ENCODE results near the gene SCAF1. TPM values are rescaled to one million over a fixed set of nuclear protein-coding genes. Genes with fewer than 3 reads are reported as not detected.
A peak's percentile ranks its signal among the peaks of the same experiment; 100 is the strongest.

Gene SCAF1
- total and polyA plus RNA-seq, 2 of the 13 experiments (the other 11 are each of a cell fraction or from before 2014, with no cell fraction given): 3.3 to 6.1 TPM

DNA sequence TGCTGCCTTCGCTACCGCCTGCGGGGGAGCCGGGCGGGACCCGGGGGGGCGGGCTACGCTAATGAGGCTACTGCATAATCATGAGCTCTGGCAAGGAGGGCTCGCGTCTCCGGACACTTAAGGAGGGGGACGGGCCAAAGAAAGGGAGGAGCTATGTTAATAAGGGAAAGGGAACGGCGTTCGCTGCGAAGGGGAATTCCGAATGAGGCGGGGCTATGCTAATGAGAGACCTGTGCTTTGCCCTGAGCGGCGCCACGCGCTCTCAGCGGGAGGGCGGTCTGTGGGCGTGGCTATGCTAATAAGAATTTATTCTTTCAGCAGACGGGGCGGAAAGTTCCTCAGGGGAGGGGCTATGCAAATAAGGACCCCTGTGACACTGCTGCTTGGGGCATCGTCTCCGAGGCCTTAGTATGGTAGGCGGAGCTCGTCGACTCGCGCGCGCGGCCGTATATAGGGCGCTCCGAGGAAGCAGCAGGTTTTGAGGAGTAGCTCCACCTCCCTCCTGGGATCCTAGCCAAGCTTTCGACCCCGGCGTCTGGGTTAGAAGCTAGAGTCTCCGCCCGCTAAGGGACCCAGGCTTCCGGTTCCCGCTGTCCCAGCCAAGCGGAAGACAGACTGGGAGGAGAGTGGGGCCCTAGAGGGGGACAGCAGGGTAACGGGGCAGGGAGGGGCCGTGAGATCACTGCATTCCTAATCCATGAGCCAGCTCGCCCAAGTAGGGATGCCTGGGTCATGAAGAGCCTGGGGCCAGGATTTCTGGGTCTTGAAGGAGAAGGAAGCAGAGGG, 1.7 kb upstream of the SCAF1 start, which contains the start of gene RRAS (continued):
- TF ChIP-seq, protein P1, sequence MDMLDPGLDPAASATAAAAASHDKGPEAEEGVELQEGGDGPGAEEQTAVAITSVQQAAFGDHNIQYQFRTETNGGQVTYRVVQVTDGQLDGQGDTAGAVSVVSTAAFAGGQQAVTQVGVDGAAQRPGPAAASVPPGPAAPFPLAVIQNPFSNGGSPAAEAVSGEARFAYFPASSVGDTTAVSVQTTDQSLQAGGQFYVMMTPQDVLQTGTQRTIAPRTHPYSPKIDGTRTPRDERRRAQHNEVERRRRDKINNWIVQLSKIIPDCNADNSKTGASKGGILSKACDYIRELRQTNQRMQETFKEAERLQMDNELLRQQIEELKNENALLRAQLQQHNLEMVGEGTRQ (IDR thresholded peaks at IDR 0.05; ENCODE audit: low read depth, low read length): 0 out of 2 replicates have a peak, but pooled peaks have one; percentile 5
- TF ChIP-seq, protein P1 (CRISPR knock-in tag; IDR thresholded peaks at IDR 0.05; ENCODE audit: borderline replicate concordance): no peak
- TF ChIP-seq ZNF282 (IDR thresholded peaks at IDR 0.05; ENCODE audit: partially characterized antibody) (no peak), ZNF224 (CRISPR knock-in tag; IDR thresholded peaks at IDR 0.05) (no peak), ATF7 (IDR thresholded peaks at IDR 0.05) (peak; percentile 69), ATF7 (CRISPR knock-in tag; IDR thresholded peaks at IDR 0.05) (peak; percentile 96), SRF (IDR thresholded peaks at IDR 0.05; ENCODE audit: low read depth, low read length) (peak; percentile 17; the same call in 1 of the 2 replicates), SRY (CRISPR knock-in tag; IDR thresholded peaks at IDR 0.05) (no peak), CBX1 (IDR thresholded peaks at IDR 0.05; ENCODE audit: low read depth) (peak; percentile 33), ZNF564 (CRISPR knock-in tag; IDR thresholded peaks at IDR 0.05) (no peak), FOSL1 (CRISPR knock-in tag; IDR thresholded peaks at IDR 0.05; ENCODE audit: borderline replicate concordance) (peak; percentile 64; the same call in 1 of the 2 replicates), TFDP1 (CRISPR knock-in tag; IDR thresholded peaks at IDR 0.05; ENCODE audit: borderline replicate concordance) (peak; percentile 40; the same call in 1 of the 2 replicates), TFE3 (CRISPR knock-in tag; IDR thresholded peaks at IDR 0.05) (no peak), MAZ (IDR thresholded peaks at IDR 0.05; ENCODE audit: borderline replicate concordance, low read depth, low read length) (peak; percentile 55; the same call in 1 of the 2 replicates), MAZ (CRISPR knock-in tag; IDR thresholded peaks at IDR 0.05; ENCODE audit: low read depth) (peak; percentile 74), SP4 (CRISPR knock-in tag; IDR thresholded peaks at IDR 0.05) (peak; percentile 95; the same call in 1 of the 2 replicates), ZNF225 (CRISPR knock-in tag; IDR thresholded peaks at IDR 0.05) (no peak), KLF15 (CRISPR knock-in tag; IDR thresholded peaks at IDR 0.05; ENCODE audit: borderline replicate concordance) (no peak), ZNF788 (CRISPR knock-in tag; IDR thresholded peaks at IDR 0.05; ENCODE audit: borderline replicate concordance) (peak; percentile 85)
- TF ChIP-seq, protein P2, sequence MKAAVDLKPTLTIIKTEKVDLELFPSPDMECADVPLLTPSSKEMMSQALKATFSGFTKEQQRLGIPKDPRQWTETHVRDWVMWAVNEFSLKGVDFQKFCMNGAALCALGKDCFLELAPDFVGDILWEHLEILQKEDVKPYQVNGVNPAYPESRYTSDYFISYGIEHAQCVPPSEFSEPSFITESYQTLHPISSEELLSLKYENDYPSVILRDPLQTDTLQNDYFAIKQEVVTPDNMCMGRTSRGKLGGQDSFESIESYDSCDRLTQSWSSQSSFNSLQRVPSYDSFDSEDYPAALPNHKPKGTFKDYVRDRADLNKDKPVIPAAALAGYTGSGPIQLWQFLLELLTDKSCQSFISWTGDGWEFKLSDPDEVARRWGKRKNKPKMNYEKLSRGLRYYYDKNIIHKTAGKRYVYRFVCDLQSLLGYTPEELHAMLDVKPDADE (CRISPR knock-in tag; IDR thresholded peaks at IDR 0.05): no peak
- TF ChIP-seq, protein P3, sequence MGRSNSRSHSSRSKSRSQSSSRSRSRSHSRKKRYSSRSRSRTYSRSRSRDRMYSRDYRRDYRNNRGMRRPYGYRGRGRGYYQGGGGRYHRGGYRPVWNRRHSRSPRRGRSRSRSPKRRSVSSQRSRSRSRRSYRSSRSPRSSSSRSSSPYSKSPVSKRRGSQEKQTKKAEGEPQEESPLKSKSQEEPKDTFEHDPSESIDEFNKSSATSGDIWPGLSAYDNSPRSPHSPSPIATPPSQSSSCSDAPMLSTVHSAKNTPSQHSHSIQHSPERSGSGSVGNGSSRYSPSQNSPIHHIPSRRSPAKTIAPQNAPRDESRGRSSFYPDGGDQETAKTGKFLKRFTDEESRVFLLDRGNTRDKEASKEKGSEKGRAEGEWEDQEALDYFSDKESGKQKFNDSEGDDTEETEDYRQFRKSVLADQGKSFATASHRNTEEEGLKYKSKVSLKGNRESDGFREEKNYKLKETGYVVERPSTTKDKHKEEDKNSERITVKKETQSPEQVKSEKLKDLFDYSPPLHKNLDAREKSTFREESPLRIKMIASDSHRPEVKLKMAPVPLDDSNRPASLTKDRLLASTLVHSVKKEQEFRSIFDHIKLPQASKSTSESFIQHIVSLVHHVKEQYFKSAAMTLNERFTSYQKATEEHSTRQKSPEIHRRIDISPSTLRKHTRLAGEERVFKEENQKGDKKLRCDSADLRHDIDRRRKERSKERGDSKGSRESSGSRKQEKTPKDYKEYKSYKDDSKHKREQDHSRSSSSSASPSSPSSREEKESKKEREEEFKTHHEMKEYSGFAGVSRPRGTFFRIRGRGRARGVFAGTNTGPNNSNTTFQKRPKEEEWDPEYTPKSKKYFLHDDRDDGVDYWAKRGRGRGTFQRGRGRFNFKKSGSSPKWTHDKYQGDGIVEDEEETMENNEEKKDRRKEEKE (IDR thresholded peaks at IDR 0.05): no peak

Measured in HepG2 (cell line).